ENCODE results near the gene TEX261. TPM values are rescaled to one million over a fixed set of nuclear protein-coding genes. Genes with fewer than 3 reads are reported as not detected.
"Not testable (repeated sequence)": the region's sequence is repeated elsewhere in the genome, so short reads cannot be mapped to it uniquely, and the experiment has no call there.

The TEX261 gene
- total and polyA plus RNA-seq, 2 donors from 2014 or later, result 35.9 to 56.1 TPM

DNA sequence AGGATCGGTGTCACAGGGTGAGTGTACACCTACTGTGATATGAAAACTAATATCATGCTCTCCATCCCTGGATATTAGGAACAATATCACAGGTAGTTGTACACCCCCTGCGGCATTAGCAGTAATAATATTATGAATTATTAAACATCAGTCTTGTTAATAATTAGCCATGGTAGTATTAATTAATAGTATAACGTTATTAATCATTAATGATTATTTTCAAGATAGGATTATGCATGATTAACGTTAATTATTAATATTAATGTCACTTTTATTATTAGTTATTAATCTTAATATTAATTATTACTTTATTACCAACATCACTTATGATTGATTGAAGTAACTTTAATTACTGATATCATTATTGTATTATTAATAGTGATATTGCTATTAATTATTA, 47.6 kb upstream of the TEX261 start:
- intact Hi-C loops (cut with DNase I), result no loop called here
- FAIRE-seq (peak; percentile 56), DNase-seq (no peak)
- Histone ChIP-seq H3K9ac (ENCODE audit: low read length in 3 of 3) (no peak overlapping the region), H3K4me3 (ENCODE audit: low read length in 3 of 3) (no peak overlapping the region), H3K4me1 (ENCODE audit: control insufficient read depth in 2 of 3, insufficient read depth in 2 of 3, low read depth in 1 of 3, low read length in 3 of 3) (no peaks in the 10 kb centered on the region), H3K27ac (ENCODE audit: low read depth in 2 of 2, low read length in 2 of 2) (no peak overlapping the region), H3K27me3 (ENCODE audit: control insufficient read depth, insufficient read depth, low read length) (no peaks in the 10 kb centered on the region), H3K36me3 (ENCODE audit: control insufficient read depth in 2 of 3, insufficient read depth in 3 of 3, low read length in 3 of 3) (no peaks in the 10 kb centered on the region), H3K9me3 (ENCODE audit: control insufficient read depth in 2 of 3, insufficient read depth in 1 of 3, low read length in 3 of 3) (no peaks in the 10 kb centered on the region)
- TF ChIP-seq, protein P1, sequence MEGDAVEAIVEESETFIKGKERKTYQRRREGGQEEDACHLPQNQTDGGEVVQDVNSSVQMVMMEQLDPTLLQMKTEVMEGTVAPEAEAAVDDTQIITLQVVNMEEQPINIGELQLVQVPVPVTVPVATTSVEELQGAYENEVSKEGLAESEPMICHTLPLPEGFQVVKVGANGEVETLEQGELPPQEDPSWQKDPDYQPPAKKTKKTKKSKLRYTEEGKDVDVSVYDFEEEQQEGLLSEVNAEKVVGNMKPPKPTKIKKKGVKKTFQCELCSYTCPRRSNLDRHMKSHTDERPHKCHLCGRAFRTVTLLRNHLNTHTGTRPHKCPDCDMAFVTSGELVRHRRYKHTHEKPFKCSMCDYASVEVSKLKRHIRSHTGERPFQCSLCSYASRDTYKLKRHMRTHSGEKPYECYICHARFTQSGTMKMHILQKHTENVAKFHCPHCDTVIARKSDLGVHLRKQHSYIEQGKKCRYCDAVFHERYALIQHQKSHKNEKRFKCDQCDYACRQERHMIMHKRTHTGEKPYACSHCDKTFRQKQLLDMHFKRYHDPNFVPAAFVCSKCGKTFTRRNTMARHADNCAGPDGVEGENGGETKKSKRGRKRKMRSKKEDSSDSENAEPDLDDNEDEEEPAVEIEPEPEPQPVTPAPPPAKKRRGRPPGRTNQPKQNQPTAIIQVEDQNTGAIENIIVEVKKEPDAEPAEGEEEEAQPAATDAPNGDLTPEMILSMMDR (IDR thresholded peaks at IDR 0.05; ENCODE audit: borderline replicate concordance, extremely low read depth, insufficient read depth), result no peak

DNA sequence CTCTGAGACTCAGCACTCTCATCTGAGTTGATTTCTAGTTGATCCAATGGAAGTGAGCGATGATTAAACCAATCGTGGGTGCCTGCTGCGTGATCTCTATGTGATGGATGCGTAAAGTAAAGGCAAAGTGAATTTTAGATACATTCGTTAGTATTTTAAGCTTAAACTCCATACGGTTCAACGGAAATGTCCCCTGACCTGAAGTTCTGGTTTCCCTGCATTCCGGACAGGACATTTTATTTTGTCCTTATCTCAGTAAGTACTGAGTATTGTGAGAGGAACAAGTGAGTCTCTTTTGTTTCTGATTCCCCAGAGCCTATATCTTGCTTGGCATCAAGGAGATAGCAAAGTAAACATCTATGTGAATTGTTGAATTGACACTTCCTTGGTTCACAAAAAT, 41.6 kb upstream of the TEX261 start:
- H3K27me3 ChIP-seq (ENCODE audit: control insufficient read depth, insufficient read depth, low read length); FAIRE-seq; H3K4me1 ChIP-seq (ENCODE audit: control insufficient read depth in 2 of 3, insufficient read depth in 2 of 3, low read depth in 1 of 3, low read length in 3 of 3); intact Hi-C loops (cut with DNase I); H3K4me3 ChIP-seq (ENCODE audit: low read length in 3 of 3); H3K9ac ChIP-seq (ENCODE audit: low read length in 3 of 3); H3K9me3 ChIP-seq (ENCODE audit: control insufficient read depth in 2 of 3, insufficient read depth in 1 of 3, low read length in 3 of 3); DNase-seq; H3K36me3 ChIP-seq (ENCODE audit: control insufficient read depth in 2 of 3, insufficient read depth in 3 of 3, low read length in 3 of 3); H3K27ac ChIP-seq (ENCODE audit: low read depth in 2 of 2, low read length in 2 of 2): not testable (repeated sequence)

DNA sequence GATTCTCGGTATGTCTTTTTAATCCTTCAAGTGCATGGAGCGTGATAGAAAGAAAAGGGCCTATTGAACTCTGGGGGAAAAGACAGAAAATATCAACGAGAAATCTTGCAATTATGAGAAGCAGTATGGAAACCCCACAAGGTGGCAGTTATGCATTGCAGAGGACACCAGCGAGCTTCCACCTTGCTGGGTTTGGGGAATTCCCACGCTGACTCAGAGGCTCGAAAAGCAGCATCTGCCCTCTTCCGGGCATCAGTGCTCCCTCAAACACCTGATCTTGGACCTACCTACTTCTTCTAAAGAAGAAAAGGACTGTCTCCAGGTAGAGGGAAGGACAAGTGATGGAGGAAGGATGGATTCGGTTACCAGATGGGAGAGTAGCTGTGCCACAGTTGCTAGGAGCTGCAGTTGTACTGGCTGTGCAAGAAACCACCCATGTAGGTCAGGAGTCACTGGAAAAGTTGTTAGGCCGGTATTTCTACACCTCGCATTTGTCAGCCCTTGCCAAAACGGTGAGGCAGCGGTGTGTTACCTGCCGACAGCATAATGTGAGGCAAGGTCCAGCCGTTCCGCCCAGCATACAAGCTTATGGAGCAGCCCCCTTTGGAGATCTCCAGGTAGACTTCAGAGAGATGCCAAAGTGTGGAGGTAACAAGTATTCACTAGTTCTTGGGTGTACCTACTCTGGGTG, 29.0 kb upstream of the TEX261 start:
- H3K27me3 ChIP-seq (ENCODE audit: control insufficient read depth, insufficient read depth, low read length); H3K36me3 ChIP-seq (ENCODE audit: control insufficient read depth in 2 of 3, insufficient read depth in 3 of 3, low read length in 3 of 3); H3K4me1 ChIP-seq (ENCODE audit: control insufficient read depth in 2 of 3, insufficient read depth in 2 of 3, low read depth in 1 of 3, low read length in 3 of 3); FAIRE-seq; intact Hi-C loops (cut with DNase I); H3K9me3 ChIP-seq (ENCODE audit: control insufficient read depth in 2 of 3, insufficient read depth in 1 of 3, low read length in 3 of 3); H3K4me3 ChIP-seq (ENCODE audit: low read length in 3 of 3); H3K9ac ChIP-seq (ENCODE audit: low read length in 3 of 3): not testable (repeated sequence)
- peak overlapping the region; percentile 22 to 28 for H3K27ac ChIP-seq (ENCODE audit: low read depth in 2 of 2, low read length in 2 of 2)
- peak in 3 of 5 donors; percentile 51 to 71 (median 65) for DNase-seq

DNA sequence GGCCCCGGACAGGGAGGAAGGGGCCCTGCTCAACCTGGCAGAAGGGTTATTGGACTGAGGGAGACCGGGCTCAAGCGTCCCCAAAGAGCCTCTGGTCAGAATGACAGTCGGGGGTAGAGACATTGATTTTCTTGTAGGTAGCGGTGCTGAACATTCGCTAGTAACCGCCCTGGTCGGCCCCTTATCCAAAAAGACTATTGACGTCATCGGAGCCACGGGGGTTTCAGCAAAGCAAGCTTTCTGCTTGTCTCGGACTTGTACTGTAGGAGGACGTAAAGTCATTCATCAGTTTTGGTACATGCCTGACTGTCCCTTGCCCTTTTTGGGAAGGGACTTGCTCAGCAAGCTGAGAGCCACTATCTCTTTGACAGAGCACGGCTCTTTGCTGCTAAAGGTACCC, 26.7 kb upstream of the TEX261 start:
- H3K4me1 ChIP-seq (ENCODE audit: control insufficient read depth in 2 of 3, insufficient read depth in 2 of 3, low read depth in 1 of 3, low read length in 3 of 3); H3K36me3 ChIP-seq (ENCODE audit: control insufficient read depth in 2 of 3, insufficient read depth in 3 of 3, low read length in 3 of 3); FAIRE-seq; intact Hi-C loops (cut with DNase I); H3K27me3 ChIP-seq (ENCODE audit: control insufficient read depth, insufficient read depth, low read length); H3K27ac ChIP-seq (ENCODE audit: low read depth in 2 of 2, low read length in 2 of 2); H3K4me3 ChIP-seq (ENCODE audit: low read length in 3 of 3); H3K9me3 ChIP-seq (ENCODE audit: control insufficient read depth in 2 of 3, insufficient read depth in 1 of 3, low read length in 3 of 3); DNase-seq; H3K9ac ChIP-seq (ENCODE audit: low read length in 3 of 3): not testable (repeated sequence)

DNA sequence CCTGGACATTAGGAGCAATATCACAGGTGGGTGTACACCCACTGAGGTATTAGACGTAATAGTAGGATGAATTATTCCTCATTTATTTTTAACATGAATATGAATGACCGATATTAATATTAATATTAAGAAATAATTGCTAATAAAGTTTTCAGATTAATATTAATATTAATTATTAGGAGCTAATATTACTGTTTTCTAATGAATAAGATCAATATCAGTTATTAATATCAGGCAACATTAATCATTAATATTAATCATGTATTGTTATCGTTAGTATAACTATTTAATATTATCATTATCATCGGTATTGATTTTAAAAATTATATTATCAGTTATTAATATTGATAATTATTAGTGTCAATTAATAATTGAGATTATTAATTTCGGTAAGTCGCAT, 25.3 kb upstream of the TEX261 start:
- intact Hi-C loops (cut with DNase I); H3K27me3 ChIP-seq (ENCODE audit: control insufficient read depth, insufficient read depth, low read length); H3K27ac ChIP-seq (ENCODE audit: low read depth in 2 of 2, low read length in 2 of 2); H3K4me1 ChIP-seq (ENCODE audit: control insufficient read depth in 2 of 3, insufficient read depth in 2 of 3, low read depth in 1 of 3, low read length in 3 of 3); H3K4me3 ChIP-seq (ENCODE audit: low read length in 3 of 3); H3K9me3 ChIP-seq (ENCODE audit: control insufficient read depth in 2 of 3, insufficient read depth in 1 of 3, low read length in 3 of 3); FAIRE-seq; H3K9ac ChIP-seq (ENCODE audit: low read length in 3 of 3); DNase-seq; H3K36me3 ChIP-seq (ENCODE audit: control insufficient read depth in 2 of 3, insufficient read depth in 3 of 3, low read length in 3 of 3): not testable (repeated sequence)

Data from kidney (tissue), 14 donors.